Skin of body (tissue), 2 donors: ENCODE results near the gene CPHXL2. TPM values are rescaled to one million over a fixed set of nuclear protein-coding genes. Genes with fewer than 3 reads are reported as not detected.
A peak's percentile ranks its signal among the peaks of the same experiment; 100 is the strongest.

Experiments
- DNase-seq: peaks from one replicate; lab custom pipeline; 2025; lab: John Stamatoyannopoulos, UW
- total RNA-seq: library from RNA; depleted of rRNA; stranded (reverse); fragments of >200 nt; gene quantifications from one replicate; pipeline ENCODE4 v1.2.3, GENCODE V29; 2014

The CPHXL2 gene
- total RNA-seq, 1 donor from 2014 or later = not detected

- DNase-seq = no peak
Measured at GRCh38 chr16:75644240-75645012, 32.4 kb downstream of the CPHXL2 start.

DNA sequence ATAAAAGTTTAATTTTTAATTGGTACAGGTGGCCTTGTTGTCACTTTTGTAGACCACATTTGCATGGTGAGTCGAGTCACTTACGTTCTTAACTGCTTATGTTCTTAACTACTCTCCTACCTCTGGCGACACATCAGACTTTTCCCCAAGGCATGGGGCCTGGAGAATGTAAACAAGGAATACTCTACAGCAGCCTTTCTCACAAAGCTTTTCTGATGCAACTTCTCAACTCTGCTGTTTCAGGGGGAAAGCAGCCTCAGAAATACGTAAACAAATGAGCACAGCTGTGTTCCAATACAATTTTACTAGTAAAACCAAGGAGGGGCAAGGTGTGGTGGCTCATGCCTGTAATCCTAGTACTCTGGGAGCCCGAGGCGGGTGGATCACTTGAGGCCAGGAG, 36.2 kb downstream of the CPHXL2 start:
- no peak for DNase-seq

DNA sequence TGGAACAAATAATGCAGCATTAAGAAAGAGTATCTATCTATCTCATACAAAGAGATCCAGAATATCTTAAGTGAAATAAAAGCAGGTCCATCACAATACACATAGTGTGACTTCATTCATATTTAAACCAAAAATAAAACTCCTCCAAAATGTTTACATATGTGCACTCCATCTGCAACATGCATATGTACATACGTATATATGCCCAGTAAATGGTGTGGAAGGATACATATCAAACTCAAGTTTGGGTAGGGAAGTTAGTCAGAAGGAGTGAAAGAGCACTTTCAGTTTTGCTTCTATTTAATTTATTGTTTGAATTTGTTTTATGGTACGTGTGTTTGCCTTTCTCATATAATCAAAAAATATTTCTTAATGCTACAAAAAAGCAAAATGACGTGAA, 41.8 kb downstream of the CPHXL2 start:
- no peak for DNase-seq

DNA sequence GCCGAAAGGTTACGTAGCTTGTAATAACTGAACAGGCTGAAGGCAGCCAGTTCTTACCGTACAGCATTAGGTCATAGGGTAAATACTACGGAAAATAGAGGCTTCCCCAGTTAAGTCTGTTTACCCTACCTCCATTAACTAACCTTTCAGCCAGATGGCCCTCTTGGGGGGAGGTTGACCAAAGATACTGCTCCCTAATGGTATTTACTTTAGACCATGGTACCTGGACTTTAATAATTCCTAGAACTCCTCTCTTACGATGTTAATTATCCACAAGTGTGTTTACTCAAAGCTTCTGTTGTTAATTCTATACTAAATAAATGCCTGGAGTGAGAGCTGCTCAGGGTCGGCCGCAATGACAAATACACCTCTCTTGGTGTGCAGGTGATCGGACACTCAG, 44.0 kb downstream of the CPHXL2 start:
- no peak for DNase-seq

DNA sequence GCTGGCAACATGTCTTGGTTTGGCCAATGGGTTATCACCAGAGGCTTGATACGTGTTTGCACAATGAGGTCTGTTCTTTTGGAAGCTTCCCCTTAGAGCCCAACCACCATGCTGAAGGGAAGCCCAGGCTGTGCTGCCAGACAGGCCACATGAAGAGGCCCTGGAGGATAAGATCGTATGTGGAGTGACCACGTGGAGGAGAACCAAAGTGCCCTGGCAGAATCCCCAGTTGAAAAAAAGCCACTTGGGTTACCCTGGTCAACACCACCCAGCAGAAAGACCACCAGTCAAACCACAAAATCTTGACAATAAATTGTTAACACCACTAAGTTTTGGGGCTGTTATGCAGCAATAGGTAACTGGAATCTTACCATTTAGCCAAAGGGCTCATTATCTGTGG, 46.8 kb downstream of the CPHXL2 start:
- DNase-seq = no peak

GRCh38 chr16:75629132-75629531, 47.7 kb downstream of the CPHXL2 start:
- DNase-seq = no peak

GRCh38 chr16:75628351-75628750, 48.5 kb downstream of the CPHXL2 start:
- no peak for DNase-seq

GRCh38 chr16:75627851-75628250, 49.0 kb downstream of the CPHXL2 start:
- no peak for DNase-seq

- no peak for DNase-seq
Measured at GRCh38 chr16:75626806-75627205, 50.0 kb downstream of the CPHXL2 start.

DNA sequence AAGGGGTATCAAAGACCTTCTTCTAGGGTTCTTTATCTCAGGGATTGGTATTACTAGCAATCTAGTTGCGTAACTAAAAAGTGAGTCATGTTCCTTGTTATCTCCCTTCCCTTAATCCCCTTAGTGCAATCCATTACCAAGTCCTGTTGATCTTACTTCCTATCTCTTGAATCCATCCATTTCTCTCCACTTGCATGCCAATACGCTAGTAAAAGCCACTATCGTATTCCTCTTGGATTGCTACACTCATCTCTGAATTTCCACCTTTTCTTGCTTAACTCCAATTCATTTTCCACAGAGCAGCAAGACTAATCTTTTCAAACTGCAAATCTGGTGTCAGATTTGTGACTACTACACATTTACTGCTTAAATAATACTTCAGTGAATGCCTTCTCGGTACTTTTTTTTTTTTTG, 51.9 kb downstream of the CPHXL2 start:
- DNase-seq = no peak

GRCh38 chr16:75622761-75623605, 53.8 kb downstream of the CPHXL2 start, which contains the start of gene ADAT1:
Gene ADAT1, minus strand, starts transcription at chr16:75623281. Its CDS starts 2,482 bp downstream, at chr16:75620799.
- peak; percentile 98 for DNase-seq

DNA sequence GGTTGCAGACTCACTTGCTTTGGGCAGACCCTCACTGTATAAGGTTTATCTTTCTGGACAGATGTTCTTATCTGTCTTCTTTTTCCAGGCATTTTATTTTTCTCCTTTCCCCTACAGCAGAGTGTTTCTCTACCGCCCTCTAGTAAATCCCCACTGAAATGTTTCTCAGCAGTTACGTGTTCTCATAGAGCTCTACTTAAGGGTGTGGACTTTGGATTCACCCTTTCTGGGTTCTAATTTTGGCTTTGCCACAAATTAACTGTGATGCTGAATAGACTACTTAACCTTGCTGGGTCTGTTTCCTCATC, 55.7 kb downstream of the CPHXL2 start:
- DNase-seq = no peak

DNA sequence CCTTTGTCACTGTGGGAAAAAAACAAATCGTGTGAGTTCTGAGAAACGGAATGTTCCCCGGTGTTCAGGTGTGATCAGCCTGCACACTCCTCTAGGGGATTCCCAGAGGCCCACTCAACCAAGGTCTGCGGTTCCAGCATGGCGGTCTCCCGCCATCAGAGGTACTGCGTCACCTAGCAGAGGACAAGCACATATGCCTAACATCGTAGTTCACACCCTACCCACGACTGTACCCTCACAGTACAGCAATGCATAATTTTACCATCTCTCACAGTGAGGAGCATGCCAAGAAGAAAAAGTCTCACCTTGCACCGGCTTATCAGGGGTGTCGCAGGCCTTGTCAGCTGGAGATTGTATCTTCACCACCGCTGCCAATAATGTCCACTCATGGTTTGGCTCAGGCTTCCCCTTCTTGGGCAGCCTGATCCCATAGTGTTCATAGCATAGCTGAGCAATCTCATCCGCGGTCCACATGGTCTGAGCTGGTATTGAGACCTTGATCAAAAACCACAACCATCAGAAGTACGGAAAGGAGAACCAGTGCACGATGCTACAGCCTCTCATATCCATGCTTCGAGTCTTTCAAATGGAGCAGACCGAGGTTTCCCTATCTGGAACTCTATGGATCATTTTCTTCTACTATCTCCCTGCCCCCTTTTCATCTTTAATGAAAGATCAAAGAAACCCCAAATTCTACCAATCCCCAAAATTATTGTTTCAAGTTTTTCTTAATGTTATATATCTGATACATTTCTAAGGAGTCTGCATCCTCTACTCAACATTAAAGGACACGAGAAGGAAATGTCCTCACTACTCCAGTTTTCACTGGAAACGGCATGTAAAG, 56.3 kb downstream of the CPHXL2 start:
- no peak for DNase-seq

DNA sequence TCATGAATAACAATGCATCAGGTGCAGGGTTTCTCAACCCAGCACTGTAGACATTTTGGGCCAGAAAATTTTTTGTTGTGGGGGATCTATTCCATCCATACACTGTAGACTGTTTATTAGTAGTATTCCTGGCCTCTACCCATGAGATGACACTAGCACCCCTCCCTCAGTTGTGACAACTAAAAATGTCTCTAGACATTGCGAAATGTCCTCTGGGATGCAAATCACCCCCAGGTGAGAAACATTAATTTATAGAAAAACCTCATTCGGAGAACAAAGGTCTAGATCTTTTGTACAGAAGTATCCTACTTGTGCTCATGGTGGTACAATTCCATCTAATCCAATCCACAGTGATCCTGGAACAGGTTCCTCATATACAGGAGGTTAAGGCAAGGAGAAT, 58.0 kb downstream of the CPHXL2 start:
- DNase-seq = no peak

GRCh38 chr16:75617121-75617520, 59.7 kb downstream of the CPHXL2 start:
- DNase-seq = no peak

DNA sequence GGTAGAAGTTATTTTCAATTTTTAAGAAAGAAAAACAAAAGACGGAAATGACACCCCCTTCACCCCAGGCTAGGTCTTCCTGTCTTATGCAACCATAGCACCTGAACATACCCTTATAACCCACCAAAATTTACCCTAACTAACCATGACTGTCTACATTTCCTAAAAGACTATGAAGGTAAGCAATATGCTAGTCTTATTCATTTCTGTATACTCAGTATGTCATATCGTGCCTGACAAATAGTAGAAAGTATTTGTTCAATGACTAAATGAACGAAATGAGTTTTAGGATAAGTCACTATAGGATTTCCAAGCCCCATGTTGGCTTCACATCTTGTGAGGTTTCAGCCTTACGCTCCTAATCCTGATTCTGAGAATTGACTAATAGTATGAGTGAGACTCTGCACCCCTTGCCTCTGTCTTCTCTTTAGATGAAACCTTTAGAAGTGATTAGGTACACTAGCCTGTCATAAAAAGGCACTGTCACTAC, 60.2 kb downstream of the CPHXL2 start:
- no peak for DNase-seq

DNA sequence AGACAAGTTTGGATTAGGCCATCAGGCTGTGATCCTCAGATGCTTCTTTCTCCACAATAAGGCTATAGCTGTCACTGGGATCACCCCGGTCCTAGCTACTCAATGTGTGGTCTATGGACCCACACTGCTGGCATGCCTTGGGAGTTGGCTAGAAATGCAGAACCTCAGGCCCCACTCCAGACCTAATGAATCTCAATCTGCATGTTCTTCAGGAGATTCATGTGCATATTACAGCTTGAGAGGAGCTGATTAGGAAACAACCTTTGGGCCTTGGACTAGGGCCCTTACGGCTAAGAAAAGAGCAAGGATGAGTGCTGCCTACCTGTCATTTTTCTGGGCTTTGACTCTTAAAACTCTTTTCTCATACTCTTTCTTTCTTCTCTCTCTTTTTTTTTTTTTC, 61.2 kb downstream of the CPHXL2 start:
- no peak for DNase-seq

GRCh38 chr16:75614066-75614897, 62.5 kb downstream of the CPHXL2 start:
- DNase-seq = no peak
